ENCODE results near the gene MMEL1.
A peak's percentile ranks its signal among the peaks of the same experiment; 100 is the strongest.

MMEL1 gene

GRCh38 chr1:2591581-2592261, 41.1 kb downstream of the MMEL1 start:
- H3K4me3 ChIP-seq (ENCODE audit: low read depth in 1 of 2, low read length in 2 of 2): no peak overlapping the region
- peaks cover 0 to 9% of the 10 kb centered on the region in 2 donors for H3K27me3 ChIP-seq (ENCODE audit: control insufficient read depth in 1 of 2, insufficient read depth in 2 of 2, low read length in 2 of 2)
- H3K9ac ChIP-seq (ENCODE audit: low read length): no peak overlapping the region
- H3K27ac ChIP-seq (ENCODE audit: low read depth, low read length): no peak overlapping the region
- peaks cover 8% of the 10 kb centered on the region for H3K4me1 ChIP-seq (ENCODE audit: insufficient read depth, low read length)
- H3K36me3 ChIP-seq (ENCODE audit: insufficient read depth, low read length): no peaks in the 10 kb centered on the region
- no peaks in the 10 kb centered on the region for H3K9me3 ChIP-seq (ENCODE audit: low read length)

DNA sequence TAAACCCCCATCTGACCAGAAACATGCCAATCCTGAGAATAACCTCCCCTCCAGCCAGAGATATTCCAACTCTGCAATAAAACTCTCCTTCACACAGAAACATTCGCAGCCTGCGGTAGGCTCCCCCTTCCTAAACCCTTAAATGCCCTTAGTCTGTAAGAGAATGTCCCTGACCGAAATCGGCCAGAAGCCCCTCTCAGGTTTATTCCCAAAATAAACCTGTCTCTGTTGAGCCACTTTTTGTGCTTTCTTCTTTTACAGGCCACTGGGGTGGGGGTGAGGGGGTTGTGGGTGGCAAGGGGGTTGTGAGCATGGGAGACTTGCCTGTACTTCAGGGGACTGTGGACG, 41.6 kb downstream of the MMEL1 start:
- H3K9me3 ChIP-seq (ENCODE audit: low read length): no peaks in the 10 kb centered on the region
- H3K27me3 ChIP-seq (ENCODE audit: control insufficient read depth in 1 of 2, insufficient read depth in 2 of 2, low read length in 2 of 2): peaks cover 0 to 9% of the 10 kb centered on the region in 2 donors
- peaks cover 8% of the 10 kb centered on the region for H3K4me1 ChIP-seq (ENCODE audit: insufficient read depth, low read length)
- H3K36me3 ChIP-seq (ENCODE audit: insufficient read depth, low read length): no peaks in the 10 kb centered on the region
- H3K9ac ChIP-seq (ENCODE audit: low read length): no peak overlapping the region
- no peak overlapping the region for H3K27ac ChIP-seq (ENCODE audit: low read depth, low read length)
- no peak overlapping the region for H3K4me3 ChIP-seq (ENCODE audit: low read depth in 1 of 2, low read length in 2 of 2)

DNA sequence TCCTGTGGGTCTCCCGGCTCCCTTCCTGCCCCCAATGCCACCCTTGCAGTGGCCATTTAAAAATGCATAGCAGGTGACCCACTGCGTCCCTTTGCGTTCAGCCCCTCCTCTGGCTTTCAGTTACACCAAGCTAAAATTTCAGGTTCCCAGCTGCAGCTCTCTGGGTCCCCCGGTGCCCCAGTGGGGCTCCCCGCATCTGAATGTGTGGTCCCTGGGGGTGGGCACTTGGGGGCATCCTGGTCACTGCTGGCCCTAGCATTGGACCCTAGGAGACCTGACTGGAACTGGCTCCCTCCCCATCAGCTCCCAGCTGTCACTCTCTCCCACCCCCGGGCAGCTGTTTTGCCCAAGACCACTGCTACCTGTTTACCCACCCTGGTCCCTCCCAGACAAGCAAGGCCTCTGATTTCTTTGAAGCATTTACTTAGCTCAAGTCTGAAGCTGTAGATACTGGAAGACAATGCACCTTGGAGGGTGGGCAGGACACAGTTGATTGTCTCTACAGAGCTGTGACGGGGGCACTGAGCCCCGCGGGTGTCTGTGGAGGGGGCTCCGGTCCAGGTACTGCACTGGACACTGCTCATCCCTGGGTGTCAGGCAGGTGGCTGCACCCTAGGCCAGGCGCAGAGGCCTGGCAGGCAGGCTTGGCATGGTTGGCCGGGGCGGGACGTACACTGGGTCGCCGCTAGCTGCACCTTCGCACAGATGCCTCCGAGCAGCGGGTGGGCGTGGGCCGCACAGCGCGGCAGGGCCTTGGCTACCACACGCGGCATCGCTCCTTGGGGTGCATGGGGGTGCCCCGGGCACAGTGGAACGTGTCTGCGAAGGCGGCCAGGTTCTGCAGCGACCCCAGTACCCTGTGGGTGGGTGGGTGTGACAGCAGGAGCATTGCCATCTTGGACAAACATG, 42.3 kb downstream of the MMEL1 start:
- no peak overlapping the region for H3K27ac ChIP-seq (ENCODE audit: low read depth, low read length)
- no peaks in the 10 kb centered on the region for H3K36me3 ChIP-seq (ENCODE audit: insufficient read depth, low read length)
- peaks cover 8% of the 10 kb centered on the region for H3K4me1 ChIP-seq (ENCODE audit: insufficient read depth, low read length)
- no peak overlapping the region for H3K4me3 ChIP-seq (ENCODE audit: low read depth in 1 of 2, low read length in 2 of 2)
- H3K9ac ChIP-seq (ENCODE audit: low read length): no peak overlapping the region
- peaks cover 0 to 9% of the 10 kb centered on the region in 2 donors for H3K27me3 ChIP-seq (ENCODE audit: control insufficient read depth in 1 of 2, insufficient read depth in 2 of 2, low read length in 2 of 2)
- H3K9me3 ChIP-seq (ENCODE audit: low read length): no peaks in the 10 kb centered on the region

DNA sequence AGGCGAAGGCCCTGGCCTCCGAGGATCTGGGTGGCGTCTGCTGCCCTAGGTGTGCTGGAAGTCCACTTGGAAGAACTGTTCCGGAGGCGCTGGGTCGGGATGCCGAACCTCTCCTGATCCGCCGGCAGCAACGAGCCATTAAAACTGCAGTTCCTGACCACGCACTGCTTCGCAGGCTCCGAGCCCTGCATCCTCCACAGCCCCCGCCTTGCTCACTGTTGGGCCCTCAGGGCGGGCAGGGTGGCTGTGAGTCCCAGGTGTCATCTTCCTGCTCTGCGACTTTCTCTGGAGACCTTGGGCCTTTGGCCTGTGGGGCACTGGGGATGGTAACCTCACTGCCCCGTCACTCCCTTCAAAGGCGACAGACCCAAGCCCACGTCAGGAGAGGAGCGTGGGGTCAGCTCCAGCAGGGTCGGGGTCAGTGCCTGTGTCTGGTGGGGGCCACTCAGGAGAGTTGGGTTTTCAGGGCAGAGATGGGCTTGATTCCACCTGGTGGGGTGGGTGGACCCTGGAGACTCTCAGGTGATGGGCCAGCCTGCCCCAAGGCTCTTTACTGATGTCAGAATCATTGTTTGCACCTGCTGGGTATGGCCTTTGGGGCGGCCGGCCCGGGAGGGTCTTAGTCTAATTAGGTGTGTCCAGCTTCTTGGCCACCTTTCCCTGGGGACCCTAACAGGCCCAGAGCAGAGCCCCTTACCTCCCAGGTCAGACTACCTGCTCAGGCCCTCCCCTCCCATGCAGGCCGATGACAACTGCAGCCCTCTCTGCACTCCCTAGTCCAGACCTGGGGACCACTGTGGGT, 43.2 kb downstream of the MMEL1 start:
- Histone ChIP-seq H3K9me3 (ENCODE audit: low read length) (no peaks in the 10 kb centered on the region), H3K4me1 (ENCODE audit: insufficient read depth, low read length) (peaks cover 15% of the 10 kb centered on the region), H3K9ac (ENCODE audit: low read length) (no peak overlapping the region), H3K27ac (ENCODE audit: low read depth, low read length) (no peak overlapping the region), H3K4me3 (ENCODE audit: low read depth in 1 of 2, low read length in 2 of 2) (no peak overlapping the region), H3K27me3 (ENCODE audit: control insufficient read depth in 1 of 2, insufficient read depth in 2 of 2, low read length in 2 of 2) (peaks cover 0 to 9% of the 10 kb centered on the region in 2 donors), H3K36me3 (ENCODE audit: insufficient read depth, low read length) (no peaks in the 10 kb centered on the region)

DNA sequence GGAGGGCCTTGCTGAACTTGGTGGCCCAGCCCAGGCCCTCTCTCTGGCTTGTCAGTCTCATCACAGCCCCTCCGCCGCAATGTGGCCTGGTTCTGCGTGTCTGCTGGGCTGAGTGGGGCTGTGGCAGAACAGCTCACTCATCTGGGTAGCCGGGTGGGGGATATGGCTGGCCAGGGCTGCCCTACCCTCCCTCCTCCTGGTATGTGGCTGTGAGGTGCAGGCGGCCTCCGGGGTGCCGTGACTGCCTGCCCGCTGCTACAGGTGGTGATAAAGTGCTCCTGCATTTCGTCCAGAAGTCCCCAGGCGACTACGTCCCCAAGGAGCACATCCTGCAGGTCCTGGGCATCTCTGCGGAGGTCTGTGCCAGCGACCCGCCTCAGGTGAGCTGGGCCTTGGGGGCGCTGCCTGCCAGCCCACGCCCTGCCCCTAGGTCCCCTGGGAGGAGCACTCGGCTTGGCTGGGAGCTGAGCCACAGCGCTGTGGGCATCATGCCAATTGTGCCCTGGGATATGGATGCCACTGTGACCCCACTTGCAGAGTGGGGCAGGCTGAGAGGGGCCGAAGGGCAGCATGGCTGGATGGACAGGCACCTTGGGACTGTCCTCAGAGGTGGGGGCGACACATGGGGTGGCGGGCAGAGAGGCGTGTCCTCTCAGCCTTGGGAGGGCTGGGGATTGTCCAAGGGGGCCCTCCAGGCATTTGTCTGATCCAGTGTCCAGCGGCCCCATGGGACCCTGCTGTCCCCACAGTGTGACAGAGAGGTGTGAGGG, 44.0 kb downstream of the MMEL1 start:
- Histone ChIP-seq H3K36me3 (ENCODE audit: insufficient read depth, low read length) (no peaks in the 10 kb centered on the region), H3K27me3 (ENCODE audit: control insufficient read depth in 1 of 2, insufficient read depth in 2 of 2, low read length in 2 of 2) (peaks cover 0 to 5% of the 10 kb centered on the region in 2 donors), H3K9ac (ENCODE audit: low read length) (no peak overlapping the region), H3K4me3 (ENCODE audit: low read depth in 1 of 2, low read length in 2 of 2) (no peak overlapping the region), H3K4me1 (ENCODE audit: insufficient read depth, low read length) (peaks cover 23% of the 10 kb centered on the region), H3K27ac (ENCODE audit: low read depth, low read length) (no peak overlapping the region), H3K9me3 (ENCODE audit: low read length) (no peaks in the 10 kb centered on the region)

DNA sequence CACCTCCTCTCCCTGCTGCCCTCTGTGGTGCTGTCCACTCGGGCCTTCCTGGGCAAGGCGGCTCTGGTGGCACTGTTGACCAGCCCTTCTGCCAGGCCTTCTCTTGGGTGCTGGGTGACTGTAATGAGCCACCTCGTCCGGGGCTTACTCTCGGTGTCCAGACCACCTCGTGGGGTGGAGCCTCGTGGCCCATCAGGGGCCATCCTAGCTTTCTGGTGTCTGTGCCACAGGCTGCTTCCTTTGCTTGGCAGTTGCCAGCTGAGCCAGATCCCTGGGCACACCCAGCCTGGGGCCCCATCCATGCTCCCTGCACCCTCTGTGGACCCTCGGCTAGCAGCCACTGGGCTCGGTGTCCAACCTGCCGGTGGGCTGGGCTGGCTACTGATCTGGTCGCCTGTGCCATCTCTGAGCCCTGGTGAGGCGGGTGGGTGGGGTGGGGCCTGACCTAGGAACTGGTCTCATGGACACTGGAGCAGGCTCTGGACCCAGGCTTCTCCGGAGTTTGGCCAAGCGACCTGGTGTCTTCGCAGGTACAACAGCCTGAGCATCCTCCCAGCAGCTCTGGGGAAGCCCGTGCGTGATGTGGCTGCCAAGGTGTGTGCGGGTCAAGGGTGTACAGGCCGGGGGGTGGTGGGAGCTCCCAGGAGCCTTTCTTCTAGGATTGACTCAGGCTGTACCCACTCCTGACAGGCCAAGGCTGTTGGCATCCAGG, 44.8 kb downstream of the MMEL1 start:
- Histone ChIP-seq H3K9ac (ENCODE audit: low read length) (no peak overlapping the region), H3K4me1 (ENCODE audit: insufficient read depth, low read length) (peaks cover 27% of the 10 kb centered on the region), H3K27me3 (ENCODE audit: control insufficient read depth in 1 of 2, insufficient read depth in 2 of 2, low read length in 2 of 2) (peaks cover 0 to 5% of the 10 kb centered on the region in 2 donors), H3K27ac (ENCODE audit: low read depth, low read length) (no peak overlapping the region), H3K4me3 (ENCODE audit: low read depth in 1 of 2, low read length in 2 of 2) (peak overlapping the region in 1 of 2 donors; percentile 64), H3K9me3 (ENCODE audit: low read length) (no peaks in the 10 kb centered on the region), H3K36me3 (ENCODE audit: insufficient read depth, low read length) (no peaks in the 10 kb centered on the region)

DNA sequence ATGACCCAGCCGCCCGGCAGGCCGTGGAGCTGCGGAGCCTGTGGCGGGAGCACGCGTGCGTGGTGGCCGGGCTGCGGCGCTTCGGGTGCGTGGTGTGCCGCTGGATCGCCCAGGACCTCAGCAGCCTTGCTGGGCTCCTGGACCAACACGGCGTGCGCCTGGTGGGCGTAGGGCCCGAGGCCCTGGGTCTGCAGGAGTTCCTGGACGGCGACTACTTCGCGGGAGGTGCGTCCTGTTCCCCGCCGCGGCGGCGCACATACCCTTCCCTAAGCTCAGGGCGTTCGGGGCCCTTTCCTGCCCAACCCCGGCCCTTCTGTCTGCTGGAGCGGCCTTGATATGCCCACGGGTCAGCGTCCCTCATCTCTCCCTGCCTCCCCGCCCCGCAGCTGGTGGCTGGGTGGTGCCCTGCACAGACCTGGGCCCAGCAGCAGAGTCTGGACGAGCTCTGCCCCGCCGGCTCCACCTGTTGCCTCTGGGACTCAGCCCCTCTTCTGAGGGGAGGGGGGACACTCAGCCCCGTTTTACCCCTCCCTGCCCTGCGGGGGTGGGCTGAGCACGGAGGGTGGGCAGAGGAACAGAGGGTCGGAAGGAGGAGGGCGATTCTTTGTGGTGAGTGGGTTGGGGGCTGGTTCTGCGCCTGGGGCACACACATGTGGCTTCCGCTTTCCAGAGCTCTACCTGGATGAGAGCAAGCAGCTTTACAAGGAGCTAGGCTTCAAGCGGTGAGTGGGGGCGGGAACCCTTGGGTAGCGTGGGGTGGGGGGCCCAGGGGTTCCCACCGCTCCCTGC, 45.6 kb downstream of the MMEL1 start:
- H3K4me1 ChIP-seq (ENCODE audit: insufficient read depth, low read length): peaks cover 27% of the 10 kb centered on the region
- peak overlapping the region; percentile 64 to 73 for H3K4me3 ChIP-seq (ENCODE audit: low read depth in 1 of 2, low read length in 2 of 2)
- no peaks in the 10 kb centered on the region for H3K27me3 ChIP-seq (ENCODE audit: control insufficient read depth in 1 of 2, insufficient read depth in 2 of 2, low read length in 2 of 2)
- H3K27ac ChIP-seq (ENCODE audit: low read depth, low read length): peak overlapping the region; percentile 84
- H3K36me3 ChIP-seq (ENCODE audit: insufficient read depth, low read length): no peaks in the 10 kb centered on the region
- no peak overlapping the region for H3K9ac ChIP-seq (ENCODE audit: low read length)
- H3K9me3 ChIP-seq (ENCODE audit: low read length): no peaks in the 10 kb centered on the region

GRCh38 chr1:2586154-2587070, 46.4 kb downstream of the MMEL1 start, which contains the start of gene PRXL2B:
Gene PRXL2B (plus strand): TSS chr1:2586777. CDS start chr1:2586886, 109 bp downstream.
- peak within 1 kb of the TSS; percentile 84 for H3K27ac ChIP-seq (ENCODE audit: low read depth, low read length)
- peak within 1 kb of the TSS; percentile 73 to 80 for H3K4me3 ChIP-seq (ENCODE audit: low read depth in 1 of 2, low read length in 2 of 2)
- H3K27me3 ChIP-seq (ENCODE audit: control insufficient read depth in 1 of 2, insufficient read depth in 2 of 2, low read length in 2 of 2): peaks cover 0 to 4% of the 10 kb centered on the region in 2 donors
- no peaks in the 10 kb centered on the region for H3K36me3 ChIP-seq (ENCODE audit: insufficient read depth, low read length)
- peak within 1 kb of the TSS; percentile 80 for H3K9ac ChIP-seq (ENCODE audit: low read length)
- no peaks in the 10 kb centered on the region for H3K9me3 ChIP-seq (ENCODE audit: low read length)
- H3K4me1 ChIP-seq (ENCODE audit: insufficient read depth, low read length): peaks cover 27% of the 10 kb centered on the region

DNA sequence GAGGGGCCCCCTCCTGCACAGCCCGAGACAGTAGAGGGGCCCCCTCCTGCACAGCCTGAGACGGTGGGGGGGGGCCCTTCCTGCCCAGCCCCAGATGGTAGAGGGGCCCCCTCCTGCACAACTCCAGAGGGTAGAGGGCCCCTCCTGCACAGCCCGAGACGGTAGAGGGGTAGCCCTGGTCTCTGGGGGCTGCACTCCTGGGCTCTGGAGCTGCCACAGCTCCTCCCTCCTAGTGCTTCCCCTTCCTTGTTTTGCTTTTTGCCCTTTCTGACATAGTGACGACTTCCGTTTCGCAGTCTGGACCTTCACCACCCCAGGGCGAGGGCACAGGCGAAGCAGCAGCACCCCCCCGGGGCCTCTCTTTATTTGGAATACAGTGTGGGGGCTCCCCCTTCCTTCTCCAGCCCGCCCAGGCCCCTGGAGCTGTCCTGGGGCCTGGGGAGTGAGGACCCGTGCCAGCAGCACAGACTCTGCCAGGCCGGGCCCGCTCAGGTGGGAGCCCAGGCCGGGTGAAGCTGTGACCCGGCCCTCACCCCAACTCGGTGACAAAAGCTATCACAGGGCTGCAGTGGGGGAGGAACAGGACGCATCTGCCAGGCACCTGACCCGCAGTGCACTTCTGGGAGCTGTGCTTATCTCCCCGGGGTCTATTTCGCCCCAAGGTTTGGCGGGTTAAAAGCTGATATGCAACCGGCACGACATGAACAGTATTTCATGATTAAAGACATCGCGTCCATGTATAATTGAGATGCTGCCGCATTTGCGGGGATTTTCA, 47.3 kb downstream of the MMEL1 start:
- H3K36me3 ChIP-seq (ENCODE audit: insufficient read depth, low read length): no peaks in the 10 kb centered on the region
- H3K4me1 ChIP-seq (ENCODE audit: insufficient read depth, low read length): peaks cover 27% of the 10 kb centered on the region

More for the DNA sequence above, 47.3 kb downstream of the MMEL1 start:
- peak overlapping the region; percentile 68 to 80 for H3K4me3 ChIP-seq (ENCODE audit: low read depth in 1 of 2, low read length in 2 of 2)
- peaks cover 0 to 4% of the 10 kb centered on the region in 2 donors for H3K27me3 ChIP-seq (ENCODE audit: control insufficient read depth in 1 of 2, insufficient read depth in 2 of 2, low read length in 2 of 2)
- H3K9me3 ChIP-seq (ENCODE audit: low read length): no peaks in the 10 kb centered on the region
- H3K9ac ChIP-seq (ENCODE audit: low read length): peak overlapping the region; percentile 80
- H3K27ac ChIP-seq (ENCODE audit: low read depth, low read length): peak overlapping the region; percentile 84
